ENCODE measurements around the gene MAP3K4. TPM values are rescaled to one million over a fixed set of nuclear protein-coding genes. Genes with fewer than 3 reads are reported as not detected.

Gene MAP3K4
- total RNA-seq, 1 donor from 2014 or later = 41.3 TPM

GRCh38 chr6:161132384-161132783, 140.8 kb downstream of the MAP3K4 start:
- Histone ChIP-seq H3K27me3 (ENCODE audit: control insufficient read depth, insufficient read depth, low read length) (no peaks in the 10 kb centered on the region), H3K4me3 (ENCODE audit: low read depth, low read length) (no peak overlapping the region), H3K36me3 (ENCODE audit: control insufficient read depth, insufficient read depth, low read length) (no peaks in the 10 kb centered on the region)
- DNase-seq (ENCODE audit: low read depth) (no peak), FAIRE-seq (no peak)
- TF ChIP-seq CTCF (IDR thresholded peaks at IDR 0.05; ENCODE audit: insufficient read depth, low read length, severe bottlenecking) = no peak

DNA sequence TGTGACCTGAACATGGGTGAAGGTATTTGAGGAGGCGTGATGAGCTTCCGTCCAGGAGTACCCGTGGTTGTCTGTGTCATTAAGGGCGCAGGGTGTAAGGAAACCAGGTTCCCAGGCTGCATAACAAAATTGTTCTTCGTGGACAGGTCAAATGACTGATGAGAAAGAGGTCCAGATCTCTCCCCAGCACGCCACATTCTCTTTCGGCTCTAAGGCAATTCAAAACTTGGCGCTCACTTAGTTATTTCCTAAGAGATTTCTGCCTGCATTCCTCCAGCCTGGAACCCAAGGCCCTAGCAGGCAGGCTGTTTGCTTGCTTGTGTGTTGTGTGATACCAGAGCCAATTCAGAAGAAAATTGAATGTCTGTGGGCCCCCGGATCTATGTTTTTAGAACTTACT, 142.4 kb downstream of the MAP3K4 start:
- TF ChIP-seq CTCF (IDR thresholded peaks at IDR 0.05; ENCODE audit: insufficient read depth, low read length, severe bottlenecking) = no peak
- FAIRE-seq (no peak), DNase-seq (ENCODE audit: low read depth) (no peak)
- no peaks in the 10 kb centered on the region for H3K27me3 ChIP-seq (ENCODE audit: control insufficient read depth, insufficient read depth, low read length)
- H3K36me3 ChIP-seq (ENCODE audit: control insufficient read depth, insufficient read depth, low read length) = no peaks in the 10 kb centered on the region
- H3K4me3 ChIP-seq (ENCODE audit: low read depth, low read length) = no peak overlapping the region

GRCh38 chr6:161134550-161135298, 143.2 kb downstream of the MAP3K4 start:
- FAIRE-seq = peak; percentile 50
- TF ChIP-seq CTCF (IDR thresholded peaks at IDR 0.05; ENCODE audit: insufficient read depth, low read length, severe bottlenecking) = no peak
- DNase-seq (ENCODE audit: low read depth) = no peak
- Histone ChIP-seq H3K4me3 (ENCODE audit: low read depth, low read length) (no peak overlapping the region), H3K36me3 (ENCODE audit: control insufficient read depth, insufficient read depth, low read length) (no peaks in the 10 kb centered on the region), H3K27me3 (ENCODE audit: control insufficient read depth, insufficient read depth, low read length) (no peaks in the 10 kb centered on the region)

- no peak for TF ChIP-seq CTCF (IDR thresholded peaks at IDR 0.05; ENCODE audit: insufficient read depth, low read length, severe bottlenecking)
- Histone ChIP-seq H3K36me3 (ENCODE audit: control insufficient read depth, insufficient read depth, low read length) (no peaks in the 10 kb centered on the region), H3K27me3 (ENCODE audit: control insufficient read depth, insufficient read depth, low read length) (no peaks in the 10 kb centered on the region), H3K4me3 (ENCODE audit: low read depth, low read length) (no peak overlapping the region)
- DNase-seq (ENCODE audit: low read depth) (no peak), FAIRE-seq (peak; percentile 79)
These were observed 144.4 kb downstream of the MAP3K4 start for GRCh38 chr6:161135695-161136591.

- no peak for TF ChIP-seq CTCF (IDR thresholded peaks at IDR 0.05; ENCODE audit: insufficient read depth, low read length, severe bottlenecking)
- no peak for FAIRE-seq
- no peaks in the 10 kb centered on the region for H3K27me3 ChIP-seq (ENCODE audit: control insufficient read depth, insufficient read depth, low read length)
- H3K4me3 ChIP-seq (ENCODE audit: low read depth, low read length) = no peak overlapping the region
- H3K36me3 ChIP-seq (ENCODE audit: control insufficient read depth, insufficient read depth, low read length) = no peaks in the 10 kb centered on the region
- DNase-seq (ENCODE audit: low read depth) = no peak
These were observed 145.1 kb downstream of the MAP3K4 start for GRCh38 chr6:161136655-161137054.
